Measurements from ENCODE around the gene HYI.
"Not testable (repeated sequence)": the region's sequence is repeated elsewhere in the genome, so short reads cannot be mapped to it uniquely, and the experiment has no call there.

HYI gene

GRCh38 chr1:43464681-43465504, 11.2 kb upstream of the HYI start:
- no peak for DNase-seq (ENCODE audit: low read depth in 2 of 2)

- no peak for DNase-seq (ENCODE audit: low read depth in 2 of 2)
These were observed 9.7 kb upstream of the HYI start for GRCh38 chr1:43463479-43463878.

DNA sequence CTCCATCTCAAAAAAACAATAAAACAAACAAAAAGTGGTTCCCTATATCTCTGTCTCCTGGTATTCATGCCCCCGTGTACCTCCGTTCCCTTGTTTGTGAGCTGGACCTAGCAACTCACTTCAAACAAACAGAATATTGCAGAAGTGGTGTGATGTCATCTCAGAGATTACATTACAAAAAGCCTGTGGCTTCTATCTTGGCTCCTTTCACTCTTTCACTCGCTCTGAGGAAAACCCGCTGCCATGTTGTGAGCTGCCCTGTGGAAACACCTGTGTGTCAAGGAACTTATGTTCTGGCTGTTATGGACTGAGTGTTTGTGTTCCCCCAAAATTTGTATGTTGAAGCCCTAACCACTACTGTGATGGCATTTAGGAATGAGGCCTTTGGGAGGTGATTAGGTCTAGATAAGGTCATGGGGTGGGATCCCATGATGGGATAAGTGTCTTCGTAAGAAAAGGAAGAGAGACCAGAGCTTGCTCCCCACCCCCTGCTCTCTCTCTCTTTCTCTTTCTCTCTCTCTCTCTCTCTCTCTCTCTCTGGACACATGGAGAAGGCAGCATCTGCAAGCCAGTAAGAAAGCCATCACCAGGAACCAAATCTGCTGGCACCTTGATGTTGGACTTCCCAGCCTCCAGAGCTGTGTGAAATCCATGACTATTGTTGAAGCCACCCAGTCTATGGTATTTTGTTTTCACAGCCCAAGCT, 7.4 kb upstream of the HYI start:
- no peak for DNase-seq (ENCODE audit: low read depth in 2 of 2)

DNA sequence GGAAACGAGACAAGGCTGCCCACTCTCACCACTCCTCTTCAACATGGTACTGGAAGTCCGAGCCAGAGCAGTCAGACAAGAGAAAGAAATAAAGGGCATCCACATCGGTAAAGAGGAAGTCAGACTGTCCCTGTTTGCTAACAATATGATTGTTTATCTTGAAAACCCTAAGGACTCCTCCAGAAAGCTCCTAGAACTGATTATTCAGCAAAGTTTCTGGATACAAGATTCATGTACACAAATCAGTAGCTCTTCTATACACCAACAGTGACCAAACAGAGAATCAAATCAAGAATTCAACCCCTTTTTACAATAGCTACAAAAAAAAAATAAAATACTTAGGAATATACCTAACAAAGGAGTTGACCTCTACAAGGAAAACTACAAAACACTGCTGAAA, 4.6 kb upstream of the HYI start:
- DNase-seq (ENCODE audit: low read depth in 2 of 2): not testable (repeated sequence)

GRCh38 chr1:43455213-43455889, 1.6 kb upstream of the HYI start:
- no peak for DNase-seq (ENCODE audit: low read depth in 2 of 2)

DNA sequence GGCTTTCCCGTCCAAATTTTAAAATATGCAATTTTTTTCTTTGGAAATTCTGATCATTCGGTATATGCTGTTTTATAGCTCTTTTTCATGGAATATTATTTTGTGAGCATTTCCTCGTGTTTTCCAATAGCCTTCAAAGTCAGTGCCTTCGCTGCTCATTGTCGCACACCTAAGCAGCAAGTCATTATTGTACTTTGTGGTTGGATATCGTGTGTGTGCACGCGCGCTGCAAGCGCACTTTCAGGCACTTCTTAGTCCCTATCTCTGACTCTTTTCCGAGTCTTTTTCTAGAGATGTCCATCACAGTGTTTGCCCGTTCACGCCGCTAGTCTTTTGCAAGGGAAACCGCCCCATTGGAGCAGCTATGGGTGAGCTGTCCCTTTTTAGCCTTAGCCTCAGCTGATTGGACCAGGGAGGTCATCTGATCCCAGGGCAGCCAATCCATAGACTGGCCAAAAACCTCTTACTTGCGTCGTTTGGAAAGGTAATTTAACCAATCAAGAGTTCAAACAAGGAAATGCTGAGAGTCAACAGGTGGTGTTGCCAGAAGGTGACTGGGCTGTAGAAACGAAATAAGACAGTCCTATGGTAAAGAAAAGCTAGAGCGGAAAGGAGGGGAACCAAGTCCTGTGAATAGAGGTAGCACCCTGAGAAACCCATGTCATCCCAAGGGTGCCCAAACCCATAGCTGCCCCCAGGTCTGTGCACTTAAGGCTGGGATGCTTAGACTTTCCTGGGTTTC, 710 bp upstream of the HYI start:
- DNase-seq (ENCODE audit: low read depth in 2 of 2): peak; percentile 4 to 13

DNA sequence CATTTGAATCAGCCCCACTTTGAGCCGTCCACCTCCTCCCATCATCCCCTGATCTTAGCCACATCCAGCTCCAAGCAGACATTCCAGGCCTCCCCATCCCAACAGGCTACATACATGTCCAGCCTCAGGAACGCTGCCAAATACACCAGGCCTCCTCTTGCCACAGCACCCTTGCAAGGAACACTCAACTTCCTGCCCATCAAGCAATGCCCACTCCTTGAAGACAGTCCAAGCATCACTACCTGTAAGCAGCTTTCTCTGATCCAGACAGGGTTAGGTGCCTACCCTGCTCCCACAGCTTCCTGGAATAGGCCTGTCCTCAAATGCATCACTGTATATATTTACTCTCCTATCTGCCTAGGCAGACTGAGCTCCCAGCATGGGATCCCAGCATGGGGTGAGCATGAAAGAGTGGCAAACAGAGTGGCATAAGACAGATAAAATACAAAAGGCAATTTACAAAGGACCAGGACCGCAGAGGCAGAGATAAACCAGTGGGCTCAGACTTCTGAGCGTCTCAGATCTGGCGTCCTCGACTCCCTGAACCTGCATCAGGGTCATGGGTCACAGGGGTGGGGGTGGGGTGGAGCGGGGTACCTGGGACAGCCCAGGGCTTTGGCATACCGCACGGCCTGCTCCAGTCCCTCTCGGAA, 816 bp downstream of the HYI start:
- no peak for DNase-seq (ENCODE audit: low read depth in 2 of 2)

DNA sequence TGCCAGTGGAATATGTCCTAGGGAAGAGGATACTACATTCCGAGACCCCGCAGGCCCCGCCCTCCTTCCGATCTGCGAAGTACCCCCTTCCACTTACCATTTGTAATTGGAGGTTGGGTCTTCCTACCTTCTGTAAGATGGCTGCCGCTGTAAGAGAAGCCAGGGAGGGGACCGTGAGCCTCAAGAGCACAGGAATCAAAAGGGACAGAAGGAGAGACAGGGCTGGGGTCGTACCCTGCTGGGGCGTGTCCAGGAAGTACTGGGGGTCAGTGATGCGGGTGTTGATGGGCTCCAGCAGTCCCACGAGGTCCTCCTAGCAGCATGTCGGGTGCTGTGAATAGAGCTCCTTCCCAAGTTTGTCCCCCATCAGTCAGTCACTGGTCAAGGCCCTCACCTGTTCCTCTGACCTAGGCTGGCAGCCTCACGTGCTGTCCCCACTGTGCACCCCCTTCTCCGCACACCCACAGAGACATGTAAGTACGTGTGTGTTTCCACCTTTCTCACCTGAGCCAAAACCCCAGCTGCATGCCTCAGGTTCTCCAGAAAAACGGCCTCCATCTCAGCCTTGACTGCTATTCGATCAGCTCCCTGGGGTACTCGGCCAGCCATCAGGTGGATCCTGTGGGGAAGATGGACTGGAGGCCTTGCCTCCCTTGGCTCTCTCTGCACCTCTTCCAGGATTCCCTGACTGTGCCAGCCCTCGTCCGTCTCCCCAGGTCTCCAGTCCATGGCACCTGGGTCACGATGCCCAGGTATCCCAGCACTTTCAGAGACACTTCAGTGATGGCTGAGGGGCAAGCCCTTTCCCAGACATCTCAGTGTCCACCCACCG, 1.8 kb downstream of the HYI start:
- no peak for DNase-seq (ENCODE audit: low read depth in 2 of 2)

GRCh38 chr1:43451157-43451591, 2.6 kb downstream of the HYI start:
- no peak for DNase-seq (ENCODE audit: low read depth in 2 of 2)

DNA sequence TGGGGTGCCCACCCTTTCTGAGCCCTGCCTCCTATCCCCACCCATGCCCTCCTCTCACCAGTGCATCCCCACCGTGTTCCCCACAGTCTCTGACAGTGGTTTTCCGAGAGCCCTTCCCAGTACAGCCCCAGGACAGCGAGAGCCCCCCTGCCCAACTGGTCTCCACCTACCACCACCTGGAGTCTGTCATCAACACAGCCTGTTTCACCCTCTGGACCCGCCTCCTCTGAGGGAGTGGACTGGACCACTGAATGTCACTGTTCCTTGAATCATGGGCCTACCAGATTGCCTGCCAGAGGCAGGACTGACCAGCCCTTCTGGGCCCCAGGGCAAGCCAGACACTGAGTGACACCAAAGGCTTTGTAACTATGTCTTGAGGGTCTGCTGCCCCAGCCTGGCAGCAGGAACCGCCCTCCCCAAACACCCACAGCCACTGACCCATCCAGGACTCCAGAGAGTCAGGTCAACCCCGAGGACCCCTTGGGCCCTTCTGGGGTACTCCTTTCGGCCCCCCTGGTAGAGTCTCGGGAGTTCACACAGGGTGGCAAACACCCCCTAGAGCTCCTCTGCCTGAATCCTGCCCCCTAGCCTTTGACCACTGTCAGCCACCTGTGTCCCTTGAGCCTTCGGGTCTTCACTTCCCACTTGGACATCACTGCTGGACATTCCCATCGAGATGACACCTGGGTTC, 3.3 kb downstream of the HYI start:
- no peak for DNase-seq (ENCODE audit: low read depth in 2 of 2)

DNA sequence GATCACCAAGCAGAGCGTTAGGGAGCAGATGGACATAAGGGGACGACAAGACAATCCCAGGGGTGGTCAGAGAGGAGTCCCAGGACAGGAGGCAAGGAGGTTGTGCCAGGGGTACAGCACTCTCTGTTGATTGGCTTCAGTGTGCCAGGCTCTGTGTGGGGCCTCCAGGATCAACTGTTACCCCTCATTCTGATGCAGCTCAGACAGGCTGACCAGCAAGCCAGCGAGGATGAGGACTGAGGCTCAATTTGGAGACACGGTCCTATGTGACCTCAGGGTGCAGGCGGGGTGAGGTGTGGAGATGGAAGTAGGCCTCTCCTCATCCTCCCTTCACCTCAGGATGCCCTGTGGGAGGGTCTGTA, 4.0 kb downstream of the HYI start:
- no peak for DNase-seq (ENCODE audit: low read depth in 2 of 2)

DNA sequence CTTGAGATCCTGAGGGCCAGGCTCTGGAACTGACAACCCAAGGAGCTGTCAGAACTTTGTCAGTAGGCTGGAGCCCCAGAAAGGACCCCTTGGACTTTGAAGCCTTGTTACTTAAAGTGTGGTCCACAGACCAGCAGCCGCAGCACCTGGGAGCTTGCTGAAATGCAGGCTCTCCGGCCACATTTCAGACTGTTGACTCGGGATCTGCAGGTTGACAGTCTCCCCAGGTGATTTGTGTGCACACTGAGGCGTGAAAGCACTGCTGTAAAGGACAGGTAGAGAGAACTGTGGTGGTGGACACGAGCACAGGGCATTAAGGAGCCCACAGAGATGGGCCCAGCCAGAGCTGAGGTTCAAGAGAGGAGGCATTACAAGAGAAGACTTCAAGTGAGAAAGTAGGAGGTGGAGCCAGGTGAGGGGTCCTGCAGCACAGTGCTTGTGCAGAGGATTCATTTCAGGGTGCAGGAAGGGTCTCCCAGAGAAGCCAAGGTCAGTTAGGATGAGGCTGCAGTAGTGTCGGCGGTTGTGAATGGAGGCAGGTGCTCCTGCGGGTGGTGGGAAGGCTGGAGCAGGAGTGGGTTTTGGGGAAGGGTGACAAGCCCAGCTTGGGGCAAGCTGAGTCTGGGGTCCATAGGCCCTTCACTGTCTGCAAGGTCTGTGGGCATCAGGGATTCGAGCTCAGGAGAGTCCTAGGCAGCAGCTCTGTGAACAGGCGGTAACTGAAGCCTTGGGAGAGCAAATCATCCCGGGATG, 4.6 kb downstream of the HYI start:
- no peak for DNase-seq (ENCODE audit: low read depth in 2 of 2)

DNA sequence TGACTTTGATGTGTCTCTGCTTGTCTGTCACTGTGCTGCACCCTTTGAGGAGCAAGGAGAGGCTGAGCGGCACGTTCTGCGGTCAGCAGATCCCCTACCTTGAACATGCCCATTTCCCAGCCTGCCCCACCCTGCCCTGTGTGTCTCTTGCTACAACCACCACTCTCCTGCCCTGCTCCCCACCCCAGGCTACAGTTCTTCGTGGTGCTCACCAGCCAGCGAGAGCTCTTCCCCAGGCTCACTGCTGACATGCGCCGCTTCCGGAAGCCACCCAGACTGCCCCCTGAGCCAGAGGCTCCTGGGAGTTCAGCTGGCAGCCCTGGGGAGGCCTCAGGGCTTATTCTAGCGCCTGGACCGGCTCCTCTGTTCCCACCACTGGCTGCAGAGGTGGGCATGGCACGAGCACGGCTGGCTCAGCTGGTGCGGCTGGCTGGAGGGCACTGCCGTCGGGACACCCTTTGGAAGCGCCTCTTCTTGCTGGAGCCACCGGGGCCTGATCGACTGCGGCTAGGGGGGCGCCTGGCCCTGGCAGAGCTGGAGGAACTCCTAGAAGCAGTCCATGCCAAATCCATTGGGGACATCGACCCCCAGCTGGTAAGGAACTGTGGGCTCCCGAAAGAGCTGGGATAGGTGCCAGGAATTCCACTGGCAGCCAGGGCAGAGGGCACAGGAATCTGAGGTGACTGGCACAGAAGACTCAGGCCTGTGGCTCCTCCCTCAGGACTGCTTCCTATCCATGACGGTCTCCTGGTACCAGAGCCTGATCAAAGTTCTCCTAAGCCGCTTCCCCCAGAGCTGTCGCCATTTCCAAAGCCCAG, 5.6 kb downstream of the HYI start:
- DNase-seq (ENCODE audit: low read depth in 2 of 2): no peak

- DNase-seq (ENCODE audit: low read depth in 2 of 2): no peak
These were observed 6.6 kb downstream of the HYI start for GRCh38 chr1:43446881-43447835.

DNA sequence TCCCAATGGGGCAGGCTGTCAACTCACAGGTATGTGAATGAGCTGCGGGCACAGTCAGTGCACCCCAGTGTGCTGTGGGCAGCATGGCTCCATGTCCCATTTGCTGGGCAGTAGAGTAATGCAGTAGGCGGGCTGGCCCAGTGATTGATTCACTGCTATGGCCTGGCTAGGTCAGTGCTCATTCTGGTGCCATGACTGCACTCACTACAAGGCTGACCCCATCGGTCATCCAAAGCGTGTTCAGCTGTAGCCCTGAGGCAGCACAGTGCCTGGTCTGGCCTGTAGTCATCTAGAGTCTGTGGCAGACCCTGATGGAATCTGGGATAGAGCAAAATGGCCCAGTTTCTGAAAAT, 7.4 kb downstream of the HYI start:
- no peak for DNase-seq (ENCODE audit: low read depth in 2 of 2)

DNA sequence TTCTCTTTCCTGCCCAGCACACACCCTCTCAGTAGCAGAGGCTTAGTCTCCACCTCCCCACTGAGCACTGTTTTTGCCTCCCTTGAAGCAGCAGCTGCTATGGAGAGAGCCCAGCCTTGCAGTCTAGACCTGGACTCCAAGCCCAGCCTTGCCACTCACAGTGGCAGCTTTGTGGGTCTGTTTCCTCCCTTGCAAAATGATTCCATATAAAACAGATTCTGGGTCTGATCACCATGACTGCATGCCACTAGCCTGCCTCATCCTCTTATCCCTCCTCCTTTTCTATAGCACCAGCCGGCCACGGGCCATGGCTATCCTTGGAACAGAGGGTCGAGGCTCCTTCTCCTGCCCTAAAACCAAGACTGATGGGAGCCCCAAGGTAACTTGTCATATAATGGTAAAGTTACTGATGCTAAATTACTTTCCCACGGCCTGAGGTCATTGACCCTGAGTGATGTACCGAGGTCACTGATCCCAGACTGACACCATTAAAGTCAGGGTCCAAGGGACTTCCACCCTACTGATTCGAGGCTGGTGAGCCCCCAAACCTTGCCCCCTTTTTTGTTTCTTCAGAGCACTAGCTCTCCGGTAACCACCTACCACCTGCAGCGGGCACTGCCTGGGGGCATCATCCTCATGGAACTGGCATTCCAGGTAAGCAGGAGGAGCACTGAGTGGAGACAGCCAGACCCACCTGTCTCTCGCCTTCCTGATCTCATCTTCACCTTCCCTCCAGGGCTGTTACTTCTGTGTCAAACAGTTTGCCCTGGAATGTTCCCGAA, 7.9 kb downstream of the HYI start:
- DNase-seq (ENCODE audit: low read depth in 2 of 2): no peak

GRCh38 chr1:43444836-43445235, 8.9 kb downstream of the HYI start:
- no peak for DNase-seq (ENCODE audit: low read depth in 2 of 2)
